Measurements from ENCODE around the gene IL1A.

DNA sequence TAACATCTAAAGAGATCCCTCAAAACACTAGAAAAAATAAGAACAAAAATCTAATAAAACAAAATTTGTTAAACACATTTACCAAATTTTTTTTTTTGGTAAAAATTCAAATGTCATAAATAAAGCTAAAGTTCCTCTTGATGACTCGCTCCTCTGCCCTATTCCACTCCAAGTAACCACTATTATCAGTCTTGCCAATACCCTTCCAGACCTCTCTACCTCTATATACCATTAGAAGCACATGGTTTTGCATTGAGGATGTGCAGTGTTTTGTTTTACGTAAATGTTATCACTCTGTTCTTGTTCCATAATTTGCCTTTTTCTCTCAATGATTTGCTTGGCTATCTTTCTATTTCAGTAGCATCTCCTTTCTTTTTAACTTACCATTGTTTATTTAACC is 41.4 kb upstream of the IL1A start:
- TF ChIP-seq POLR2A (IDR thresholded peaks at IDR 0.05) (no peak), EP300 (IDR thresholded peaks at IDR 0.05) (no peak)
- TF ChIP-seq, protein P1, sequence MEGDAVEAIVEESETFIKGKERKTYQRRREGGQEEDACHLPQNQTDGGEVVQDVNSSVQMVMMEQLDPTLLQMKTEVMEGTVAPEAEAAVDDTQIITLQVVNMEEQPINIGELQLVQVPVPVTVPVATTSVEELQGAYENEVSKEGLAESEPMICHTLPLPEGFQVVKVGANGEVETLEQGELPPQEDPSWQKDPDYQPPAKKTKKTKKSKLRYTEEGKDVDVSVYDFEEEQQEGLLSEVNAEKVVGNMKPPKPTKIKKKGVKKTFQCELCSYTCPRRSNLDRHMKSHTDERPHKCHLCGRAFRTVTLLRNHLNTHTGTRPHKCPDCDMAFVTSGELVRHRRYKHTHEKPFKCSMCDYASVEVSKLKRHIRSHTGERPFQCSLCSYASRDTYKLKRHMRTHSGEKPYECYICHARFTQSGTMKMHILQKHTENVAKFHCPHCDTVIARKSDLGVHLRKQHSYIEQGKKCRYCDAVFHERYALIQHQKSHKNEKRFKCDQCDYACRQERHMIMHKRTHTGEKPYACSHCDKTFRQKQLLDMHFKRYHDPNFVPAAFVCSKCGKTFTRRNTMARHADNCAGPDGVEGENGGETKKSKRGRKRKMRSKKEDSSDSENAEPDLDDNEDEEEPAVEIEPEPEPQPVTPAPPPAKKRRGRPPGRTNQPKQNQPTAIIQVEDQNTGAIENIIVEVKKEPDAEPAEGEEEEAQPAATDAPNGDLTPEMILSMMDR (IDR thresholded peaks at IDR 0.05): no peak

Measured in upper lobe of left lung (tissue), 4 donors.